BE2C (cell line): ENCODE data around the gene PRR5L.

Experiments used
- DNase-seq: peaks from one replicate; pipeline ENCODE4 v3.0.0-alpha.2; 2020
- H3K27me3 ChIP-seq: fragments of 250-450 bp; sonication (Bioruptor Pico); 2 replicates; pipeline ENCODE4 v1.5.1; 2020; ENCODE audit warnings: mild to moderate bottlenecking
- H3K36me3 ChIP-seq: fragments of 250-450 bp; sonication (Bioruptor Pico); 2 replicates; pipeline ENCODE4 v1.5.1; 2020; ENCODE audit warnings: mild to moderate bottlenecking
- H3K4me1 ChIP-seq: fragments of 250-450 bp; sonication (Bioruptor Pico); 2 replicates; pipeline ENCODE4 v1.5.1; 2020
- H3K4me3 ChIP-seq: 2 replicates; pipeline ENCODE4 v1.5.1; 2011; ENCODE audit warnings: low read depth, low read length
- H3K9me3 ChIP-seq: fragments of 250-450 bp; sonication (Bioruptor Pico); 2 replicates; pipeline ENCODE4 v1.5.1; 2020
- CTCF ChIP-seq: IDR thresholded peaks from 2 replicates; pipeline ENCODE4 v1.5.1; 2012; ENCODE audit warnings: mild to moderate bottlenecking, low read depth, low read length

Gene PRR5L

GRCh38 chr11:36465449-36466163, 169.5 kb downstream of the PRR5L start:
- H3K9me3 ChIP-seq = no peaks in the 10 kb centered on the region
- no peak for TF ChIP-seq CTCF
- no peaks in the 10 kb centered on the region for H3K36me3 ChIP-seq
- no peaks in the 10 kb centered on the region for H3K27me3 ChIP-seq
- DNase-seq = no peak
- no peak overlapping the region for H3K4me3 ChIP-seq
- no peaks in the 10 kb centered on the region for H3K4me1 ChIP-seq

GRCh38 chr11:36467012-36467411, 170.9 kb downstream of the PRR5L start:
- Histone ChIP-seq H3K4me1 (no peaks in the 10 kb centered on the region), H3K9me3 (no peaks in the 10 kb centered on the region), H3K36me3 (no peaks in the 10 kb centered on the region), H3K4me3 (no peak overlapping the region), H3K27me3 (no peaks in the 10 kb centered on the region)
- DNase-seq = no peak
- TF ChIP-seq CTCF = no peak

GRCh38 chr11:36467916-36468315, 171.8 kb downstream of the PRR5L start:
- TF ChIP-seq CTCF = no peak
- Histone ChIP-seq H3K36me3 (no peaks in the 10 kb centered on the region), H3K9me3 (no peaks in the 10 kb centered on the region), H3K4me1 (no peaks in the 10 kb centered on the region), H3K27me3 (no peaks in the 10 kb centered on the region), H3K4me3 (no peak overlapping the region)
- no peak for DNase-seq

GRCh38 chr11:36469063-36469462, 173.0 kb downstream of the PRR5L start:
- peak; percentile 20; the same call in 1 of the 2 replicates for TF ChIP-seq CTCF
- DNase-seq = no peak
- Histone ChIP-seq H3K4me3 (no peak overlapping the region), H3K27me3 (no peaks in the 10 kb centered on the region), H3K9me3 (no peaks in the 10 kb centered on the region), H3K4me1 (no peaks in the 10 kb centered on the region), H3K36me3 (no peaks in the 10 kb centered on the region)

GRCh38 chr11:36469881-36470802, 174.1 kb downstream of the PRR5L start:
- no peak for DNase-seq

More at GRCh38 chr11:36469881-36470802, 174.1 kb downstream of the PRR5L start:
- Histone ChIP-seq H3K36me3 (no peaks in the 10 kb centered on the region), H3K4me1 (no peaks in the 10 kb centered on the region), H3K27me3 (no peaks in the 10 kb centered on the region), H3K4me3 (no peak overlapping the region), H3K9me3 (no peaks in the 10 kb centered on the region)
- TF ChIP-seq CTCF = no peak
